Uterus (tissue), 4 donors: ENCODE data around the gene ZNF584. TPM values are rescaled to one million over a fixed set of nuclear protein-coding genes. Genes with fewer than 3 reads are reported as not detected.
A peak's percentile ranks its signal among the peaks of the same experiment; 100 is the strongest.

Experiments used
- DNase-seq, 2 donors: peaks; one replicate each; pipeline ENCODE4 v3.0.0-alpha.2; 2019 to 2020
- H3K27ac ChIP-seq, 2 donors: fragments of 200-600 bp; sonication (generic); 1 replicate in 1 of 2; 2 replicates in 1 of 2; pipeline ENCODE4 v1.5.1; 2016 to 2018
- H3K27me3 ChIP-seq, 2 donors: fragments of 200-600 bp; sonication (generic); one replicate each; pipeline ENCODE4 v1.5.1; 2018 to 2019; ENCODE audit warnings: control low read depth in 1 of 2
- H3K36me3 ChIP-seq, 2 donors: fragments of 200-600 bp; sonication (generic); one replicate each; pipeline ENCODE4 v1.5.1; 2019; ENCODE audit warnings: control low read depth in 1 of 2
- H3K4me1 ChIP-seq, 2 donors: fragments of 200-600 bp; sonication (generic); one replicate each; pipeline ENCODE4 v1.5.1; 2018 to 2019; ENCODE audit warnings: control low read depth in 1 of 2
- H3K4me3 ChIP-seq, 2 donors: fragments of 200-600 bp; sonication (generic); 1 replicate in 1 of 2; 2 replicates in 1 of 2; pipeline ENCODE4 v1.5.1; 2018 to 2019; ENCODE audit warnings: mild to moderate bottlenecking in 1 of 2
- H3K9me3 ChIP-seq, 2 donors: fragments of 200-600 bp; sonication (generic); one replicate each; pipeline ENCODE4 v1.5.1; 2019; ENCODE audit warnings: control low read depth in 1 of 2
- CTCF ChIP-seq, 4 experiments: fragments of 200-600 bp in 2 of 4; fragments of 450-650 bp in 2 of 4; sonication (generic) in 2 of 4; IDR thresholded peaks; one replicate each; pipeline ENCODE4 v1.5.1; 2016 to 2019; ENCODE audit warnings: antibody characterized with exemption in 4 of 4, mild to moderate bottlenecking in 2 of 4, moderate library complexity in 1 of 4
- POLR2A ChIP-seq, 2 donors: fragments of 450-650 bp; IDR thresholded peaks; one replicate each; pipeline ENCODE4 v1.6.1; 2016; ENCODE audit warnings: antibody characterized with exemption in 2 of 2, mild to moderate bottlenecking in 1 of 2, moderate library complexity in 1 of 2
- intact Hi-C: fragments of 100-400 bp; cut with DNase I; formaldehyde crosslinking; loops from one replicate; pipeline ENCODE4 v1.15.1; 2023; ENCODE audit warnings: low total_unique reads
- total RNA-seq, 4 donors: library from RNA; depleted of rRNA in 3 of 4; stranded (reverse); fragments of >200 nt in 3 of 4; gene quantifications; one replicate each; pipeline versions ENCODE4 v1.1.0 to v1.2.4, GENCODE V29; 2014 to 2023
- donor health status: DM: yes; HTN: yes; CAD: no.

The ZNF584 gene
- total RNA-seq, 4 donors from 2014 or later, result 1.5 to 26.6 (median 16.4) TPM

- Histone ChIP-seq H3K36me3 (no peaks in the 10 kb centered on the region), H3K4me3 (peak overlapping the region; percentile 80 to 93), H3K27me3 (no peaks in the 10 kb centered on the region), H3K27ac (peak overlapping the region; percentile 78 to 87), H3K9me3 (no peaks in the 10 kb centered on the region), H3K4me1 (peaks cover 0 to 12% of the 10 kb centered on the region in 2 donors)
- TF ChIP-seq CTCF (IDR thresholded peaks at IDR 0.05), result no peak
- no peak for TF ChIP-seq POLR2A (IDR thresholded peaks at IDR 0.05)
- intact Hi-C loops, result no loop called here
- DNase-seq, result no peak
These were observed 744 bp upstream of the ZNF584 start for GRCh38 chr19:58407658-58408151.

GRCh38 chr19:58409010-58409790, 751 bp downstream of the ZNF584 start:
- no peak for DNase-seq
- peak overlapping the region; percentile 80 to 93 for H3K4me3 ChIP-seq
- H3K4me1 ChIP-seq, result peaks cover 0 to 12% of the 10 kb centered on the region in 2 donors
- intact Hi-C loops, result no loop called here
- no peaks in the 10 kb centered on the region for H3K27me3 ChIP-seq
- TF ChIP-seq POLR2A (IDR thresholded peaks at IDR 0.05) (no peak), CTCF (IDR thresholded peaks at IDR 0.05) (no peak)
- no peaks in the 10 kb centered on the region for H3K36me3 ChIP-seq
- no peaks in the 10 kb centered on the region for H3K9me3 ChIP-seq
- H3K27ac ChIP-seq, result peak overlapping the region; percentile 78 to 87

- Histone ChIP-seq H3K27ac (no peak overlapping the region), H3K36me3 (no peaks in the 10 kb centered on the region), H3K27me3 (no peaks in the 10 kb centered on the region), H3K4me1 (no peaks in the 10 kb centered on the region), H3K9me3 (peaks cover 0 to 2% of the 10 kb centered on the region in 2 donors), H3K4me3 (no peak overlapping the region)
- intact Hi-C loops, result no loop called here
- no peak for DNase-seq
- TF ChIP-seq CTCF (IDR thresholded peaks at IDR 0.05), result no peak
- TF ChIP-seq POLR2A (IDR thresholded peaks at IDR 0.05), result no peak
These were observed 8.2 kb downstream of the ZNF584 start for GRCh38 chr19:58416604-58417003.

- Histone ChIP-seq H3K36me3 (no peaks in the 10 kb centered on the region), H3K4me1 (no peaks in the 10 kb centered on the region), H3K4me3 (no peak overlapping the region), H3K27ac (no peak overlapping the region), H3K27me3 (no peaks in the 10 kb centered on the region), H3K9me3 (peaks cover 0 to 2% of the 10 kb centered on the region in 2 donors)
- intact Hi-C loops, result no loop called here
- no peak for TF ChIP-seq POLR2A (IDR thresholded peaks at IDR 0.05)
- no peak for TF ChIP-seq CTCF (IDR thresholded peaks at IDR 0.05)
- no peak for DNase-seq
These were observed 8.6 kb downstream of the ZNF584 start for GRCh38 chr19:58417071-58417470.

DNA sequence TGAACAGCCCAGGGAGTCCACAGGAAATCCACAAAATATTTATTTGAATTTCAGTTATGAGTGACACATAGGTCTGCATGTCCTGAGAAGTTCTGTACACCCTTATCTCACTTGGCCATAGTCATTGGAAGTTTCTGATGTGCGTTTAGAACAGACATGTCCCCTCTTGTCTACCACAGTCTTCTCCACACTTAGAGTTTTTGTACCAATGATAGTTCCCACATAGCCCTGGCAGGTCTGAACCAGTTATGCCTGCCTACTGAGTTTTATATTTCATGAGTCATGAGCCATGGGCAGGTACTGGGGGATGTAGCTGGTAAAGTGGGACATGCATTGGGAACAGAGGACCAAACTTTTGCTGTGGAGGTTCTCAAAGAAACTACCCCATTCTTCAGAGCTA, 20.2 kb downstream of the ZNF584 start:
- no peak for DNase-seq
- no peak overlapping the region for H3K27ac ChIP-seq
- H3K4me1 ChIP-seq, result no peaks in the 10 kb centered on the region
- no peak for TF ChIP-seq CTCF (IDR thresholded peaks at IDR 0.05)
- TF ChIP-seq POLR2A (IDR thresholded peaks at IDR 0.05), result no peak
- H3K27me3 ChIP-seq, result no peaks in the 10 kb centered on the region
- H3K36me3 ChIP-seq, result no peaks in the 10 kb centered on the region
- intact Hi-C loops, result no loop called here
- H3K9me3 ChIP-seq, result peaks cover 0 to 50% of the 10 kb centered on the region in 2 donors
- no peak overlapping the region for H3K4me3 ChIP-seq
